ENCODE measurements around the gene NBAS.
"Not testable (repeated sequence)": the region's sequence is repeated elsewhere in the genome, so short reads cannot be mapped to it uniquely, and the experiment has no call there.

NBAS gene

GRCh38 chr2:15456352-15456751, 104.8 kb downstream of the NBAS start:
- no peak for DNase-seq

DNA sequence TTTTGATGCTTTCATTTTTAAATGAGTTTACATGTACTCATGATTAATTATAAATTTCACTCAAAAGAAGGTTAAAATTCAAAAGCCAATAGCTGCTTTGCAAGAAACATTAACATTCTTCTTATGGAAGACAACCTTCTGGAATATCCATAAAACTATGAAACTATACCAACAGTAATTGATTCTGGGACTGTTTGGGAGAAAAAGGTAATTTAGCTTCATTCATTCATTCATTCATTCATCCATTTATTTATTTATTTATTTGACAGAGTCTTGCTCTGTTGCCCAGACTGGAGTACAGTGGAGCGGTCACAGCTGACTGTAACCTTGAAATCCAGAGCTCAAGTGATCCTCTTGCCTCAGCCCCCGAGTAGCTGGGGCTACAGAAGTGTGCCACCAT, 110.3 kb downstream of the NBAS start:
- DNase-seq: no peak

GRCh38 chr2:15449556-15450236, 111.4 kb downstream of the NBAS start:
- DNase-seq: no peak

DNA sequence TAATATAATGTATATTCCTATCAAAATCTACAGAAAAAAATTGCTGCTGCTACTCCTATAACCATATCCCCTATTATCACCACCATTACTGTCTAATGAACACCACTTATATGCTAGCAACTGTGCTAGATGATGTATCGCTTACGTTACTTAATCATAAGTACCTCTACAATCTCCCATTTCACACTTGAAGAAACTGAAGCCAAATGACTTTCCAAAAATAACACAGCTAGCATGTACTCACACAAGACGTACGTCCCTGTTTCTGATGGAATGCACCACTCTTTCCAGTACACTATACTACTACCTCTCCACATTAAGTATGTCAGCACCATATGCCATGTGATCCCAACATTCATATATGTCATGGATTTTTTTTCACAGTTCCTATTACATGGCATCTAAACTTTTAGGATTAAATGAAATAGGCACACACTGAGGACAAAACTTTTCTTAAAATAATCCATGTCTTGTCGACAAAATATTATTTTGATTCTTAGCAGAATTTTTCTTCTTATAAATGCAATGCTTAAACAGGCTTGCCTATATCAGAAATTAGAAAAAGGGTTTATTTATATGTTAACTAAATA, 112.8 kb downstream of the NBAS start:
- no peak for DNase-seq

GRCh38 chr2:15447381-15447780, 113.8 kb downstream of the NBAS start:
- no peak for DNase-seq

DNA sequence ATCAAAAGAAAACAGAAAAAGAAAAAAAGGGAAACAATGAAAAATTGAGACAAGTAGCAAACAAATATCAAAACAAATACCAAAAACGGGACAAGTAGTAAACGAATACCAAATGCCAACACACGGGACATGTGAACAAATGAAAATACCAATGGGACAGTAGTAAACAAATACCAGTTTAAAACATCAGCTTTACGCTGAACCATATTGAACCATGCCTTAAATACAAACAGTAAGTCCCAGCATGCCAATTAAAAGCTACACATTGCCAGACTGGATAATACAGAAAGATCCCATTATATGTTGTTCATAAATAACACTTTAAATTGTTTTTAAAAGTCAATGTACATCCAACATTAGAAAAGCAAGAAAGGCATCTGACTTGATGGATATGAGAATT, 114.2 kb downstream of the NBAS start:
- DNase-seq: no peak

- no peak for DNase-seq
Measured at GRCh38 chr2:15445891-15446562, 115.1 kb downstream of the NBAS start.

- not testable (repeated sequence) for DNase-seq
Measured at GRCh38 chr2:15439768-15440524, 121.2 kb downstream of the NBAS start.

- DNase-seq: not testable (repeated sequence)
Measured at GRCh38 chr2:15439366-15439765, 121.8 kb downstream of the NBAS start.

- DNase-seq: no peak
Measured at GRCh38 chr2:15436195-15436594, 124.9 kb downstream of the NBAS start.

GRCh38 chr2:15435474-15435873, 125.7 kb downstream of the NBAS start:
- DNase-seq: no peak

DNA sequence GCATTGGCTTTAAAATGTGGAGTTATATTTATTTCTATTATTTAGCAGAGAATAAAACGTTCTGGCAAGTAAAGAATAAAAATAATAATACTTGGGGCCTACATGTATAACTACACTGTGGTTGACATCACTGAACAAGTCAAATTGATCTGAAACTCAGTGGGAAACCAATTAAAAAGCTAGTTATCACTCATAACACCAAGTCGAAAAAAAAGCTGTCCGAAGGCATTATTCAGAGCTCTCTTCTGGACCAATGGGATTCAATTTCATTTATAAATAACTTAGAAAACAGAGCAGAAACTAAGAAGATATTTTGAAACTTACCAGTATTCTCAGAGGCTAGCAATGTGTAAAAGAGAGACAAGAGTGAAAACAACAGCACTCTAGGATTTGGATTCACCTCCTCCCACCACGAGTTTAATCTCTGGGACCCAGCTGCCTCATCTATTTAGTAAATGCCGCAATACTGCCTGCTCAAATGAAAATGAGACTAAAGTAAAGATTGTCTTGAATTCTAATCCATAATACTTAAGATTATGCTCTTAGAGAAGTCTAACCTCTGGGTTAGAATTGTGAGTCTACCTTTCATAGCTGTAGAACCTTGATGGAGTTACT, 128.4 kb downstream of the NBAS start:
- DNase-seq: no peak

GRCh38 chr2:15429032-15429431, 132.1 kb downstream of the NBAS start:
- no peak for DNase-seq

DNA sequence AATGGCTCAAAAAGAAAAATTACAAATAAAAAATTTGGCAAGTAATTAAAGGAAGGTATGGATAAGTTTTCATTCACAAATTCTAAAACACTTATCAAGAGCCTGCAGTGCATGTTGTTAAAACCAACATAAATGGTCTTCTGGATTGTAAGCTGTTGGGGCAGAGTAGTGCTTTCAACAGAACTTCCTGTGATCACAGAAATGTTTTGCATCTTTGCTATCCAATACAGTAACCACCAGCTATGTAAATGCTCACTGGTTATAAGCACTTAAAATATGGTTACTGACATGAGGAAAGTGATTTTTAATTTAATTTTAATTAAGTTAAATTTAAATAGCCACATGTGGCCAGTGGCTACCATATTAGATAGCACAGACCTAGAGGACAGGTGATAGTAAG, 133.1 kb downstream of the NBAS start:
- DNase-seq: no peak

GRCh38 chr2:15426606-15427005, 134.5 kb downstream of the NBAS start:
- no peak for DNase-seq

DNA sequence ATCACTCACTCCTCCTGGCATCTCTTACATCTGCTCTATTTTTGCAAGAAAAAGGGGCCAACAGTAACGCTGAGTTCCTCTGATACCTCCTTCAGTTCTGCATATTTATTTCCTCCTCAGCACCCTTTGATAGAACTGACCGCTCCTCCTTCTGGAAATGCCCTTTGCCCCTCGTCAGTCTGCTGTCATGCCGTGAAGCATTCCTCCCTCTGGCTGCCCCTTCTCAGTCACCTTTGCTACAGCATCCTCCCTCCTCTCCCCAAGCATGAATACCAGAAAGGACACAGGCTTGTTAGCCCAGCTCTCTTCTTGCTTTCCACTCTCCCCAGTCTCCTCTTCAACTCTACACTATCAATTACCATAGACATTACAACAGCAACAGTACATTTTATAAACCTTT, 135.4 kb downstream of the NBAS start:
- DNase-seq: no peak

- DNase-seq: no peak
Measured at GRCh38 chr2:15421753-15422152, 139.4 kb downstream of the NBAS start.

DNA sequence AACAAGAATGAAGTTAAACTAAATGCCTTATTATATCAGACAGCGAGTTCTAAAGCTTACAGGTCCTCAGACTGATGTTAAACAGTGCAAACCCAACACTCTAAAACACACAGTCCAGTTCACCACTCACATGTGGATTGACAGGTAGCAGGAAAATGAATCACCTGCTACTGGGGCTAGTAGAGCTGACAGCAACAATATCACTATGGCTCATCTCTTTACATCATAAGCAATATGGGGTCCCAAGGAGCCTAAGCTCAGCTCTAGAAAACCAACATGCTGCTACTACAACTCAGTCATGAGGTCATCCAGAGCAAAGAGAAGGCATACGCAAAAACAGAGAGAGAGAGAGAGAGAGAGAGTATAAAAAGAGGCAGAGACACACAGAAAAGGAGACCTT, 145.4 kb downstream of the NBAS start:
- no peak for DNase-seq

GRCh38 chr2:15412779-15413178, 148.4 kb downstream of the NBAS start:
- DNase-seq: no peak

GRCh38 chr2:15412309-15412708, 148.8 kb downstream of the NBAS start:
- no peak for DNase-seq

GRCh38 chr2:15410884-15411283, 150.2 kb downstream of the NBAS start:
- no peak for DNase-seq

DNA sequence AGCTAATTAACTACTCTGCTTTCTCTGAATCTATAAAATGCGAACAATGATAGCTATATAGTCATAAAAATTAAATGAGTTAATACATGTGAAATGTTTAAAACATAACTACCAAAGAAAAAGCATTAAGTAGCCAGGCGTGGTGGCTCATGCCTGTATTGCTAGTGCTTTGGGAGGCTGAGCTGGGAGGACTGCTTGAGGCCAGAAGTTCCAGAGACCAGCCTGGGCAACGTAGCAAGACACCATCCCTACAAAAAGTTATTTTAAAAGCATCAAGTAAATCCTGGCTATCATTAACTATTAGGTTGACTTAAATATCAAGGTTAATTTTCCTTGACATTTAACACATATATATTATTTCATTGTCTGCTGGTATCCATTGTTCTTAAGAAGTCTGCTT, 152.4 kb downstream of the NBAS start:
- no peak for DNase-seq

DNA sequence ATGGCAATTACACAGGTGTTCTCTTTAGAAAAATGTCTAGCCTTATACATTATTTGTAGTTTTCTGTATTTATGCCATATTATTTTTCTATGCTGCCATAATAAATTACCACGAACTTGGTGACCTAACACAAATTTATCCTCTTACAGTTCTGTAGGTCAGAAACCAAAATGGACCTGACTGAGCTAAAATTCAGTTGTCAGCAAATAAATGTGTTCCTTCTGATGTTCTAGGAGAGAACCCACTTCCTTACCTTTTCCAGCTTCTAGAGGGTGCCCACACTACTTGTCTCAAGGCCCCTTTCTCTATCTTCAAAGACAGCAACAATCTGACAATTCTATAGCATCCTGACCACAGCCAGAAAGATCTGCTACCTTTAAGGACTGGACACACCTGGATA, 153.5 kb downstream of the NBAS start:
- DNase-seq: no peak
